ENCODE measurements around the gene ST3GAL2.

ST3GAL2 gene

GRCh38 chr16:70375636-70376611, 63.0 kb downstream of the ST3GAL2 start:
- Histone ChIP-seq H3K4me1 (ENCODE audit: insufficient read depth, poor library complexity, severe bottlenecking) (no peaks in the 10 kb centered on the region), H3K4me3 (ENCODE audit: severe bottlenecking) (no peak overlapping the region), H3K36me3 (ENCODE audit: low read depth) (peaks cover 60% of the 10 kb centered on the region), H3K27ac (ENCODE audit: poor library complexity, severe bottlenecking) (no peak overlapping the region), H3K27me3 (ENCODE audit: insufficient read depth, poor library complexity, severe bottlenecking) (no peaks in the 10 kb centered on the region), H3K9me3 (ENCODE audit: severe bottlenecking) (no peaks in the 10 kb centered on the region)
- no peak for TF ChIP-seq CTCF (IDR thresholded peaks at IDR 0.05; ENCODE audit: poor library complexity, severe bottlenecking)
- ATAC-seq (ENCODE audit: low read depth) (no peak), DNase-seq (ENCODE audit: low spot score) (no peak)

- H3K4me1 ChIP-seq (ENCODE audit: insufficient read depth, poor library complexity, severe bottlenecking), result no peaks in the 10 kb centered on the region
- ATAC-seq (ENCODE audit: low read depth) (no peak), DNase-seq (ENCODE audit: low spot score) (no peak)
- peaks cover 72% of the 10 kb centered on the region for H3K36me3 ChIP-seq (ENCODE audit: low read depth)
- no peaks in the 10 kb centered on the region for H3K27me3 ChIP-seq (ENCODE audit: insufficient read depth, poor library complexity, severe bottlenecking)
- TF ChIP-seq CTCF (IDR thresholded peaks at IDR 0.05; ENCODE audit: poor library complexity, severe bottlenecking), result no peak
- no peak overlapping the region for H3K4me3 ChIP-seq (ENCODE audit: severe bottlenecking)
- H3K27ac ChIP-seq (ENCODE audit: poor library complexity, severe bottlenecking), result no peak overlapping the region
- no peaks in the 10 kb centered on the region for H3K9me3 ChIP-seq (ENCODE audit: severe bottlenecking)
Measured at GRCh38 chr16:70374213-70374612, 64.7 kb downstream of the ST3GAL2 start.

GRCh38 chr16:70372921-70373728, 65.8 kb downstream of the ST3GAL2 start:
- peaks cover 75% of the 10 kb centered on the region for H3K36me3 ChIP-seq (ENCODE audit: low read depth)
- no peak for ATAC-seq (ENCODE audit: low read depth)

GRCh38 chr16:70370924-70371323, 68.0 kb downstream of the ST3GAL2 start:
- TF ChIP-seq CTCF (IDR thresholded peaks at IDR 0.05; ENCODE audit: poor library complexity, severe bottlenecking), result no peak
- H3K9me3 ChIP-seq (ENCODE audit: severe bottlenecking), result no peaks in the 10 kb centered on the region
- H3K4me3 ChIP-seq (ENCODE audit: severe bottlenecking), result no peak overlapping the region
- ATAC-seq (ENCODE audit: low read depth), result no peak
- no peak overlapping the region for H3K27ac ChIP-seq (ENCODE audit: poor library complexity, severe bottlenecking)
- H3K36me3 ChIP-seq (ENCODE audit: low read depth), result peaks cover 81% of the 10 kb centered on the region
- DNase-seq (ENCODE audit: low spot score), result no peak
- H3K27me3 ChIP-seq (ENCODE audit: insufficient read depth, poor library complexity, severe bottlenecking), result no peaks in the 10 kb centered on the region
- H3K4me1 ChIP-seq (ENCODE audit: insufficient read depth, poor library complexity, severe bottlenecking), result no peaks in the 10 kb centered on the region

More at GRCh38 chr16:70372921-70373728, 65.8 kb downstream of the ST3GAL2 start:
- no peaks in the 10 kb centered on the region for H3K9me3 ChIP-seq (ENCODE audit: severe bottlenecking)
- no peaks in the 10 kb centered on the region for H3K27me3 ChIP-seq (ENCODE audit: insufficient read depth, poor library complexity, severe bottlenecking)
- H3K27ac ChIP-seq (ENCODE audit: poor library complexity, severe bottlenecking), result no peak overlapping the region
- no peak for TF ChIP-seq CTCF (IDR thresholded peaks at IDR 0.05; ENCODE audit: poor library complexity, severe bottlenecking)
- DNase-seq (ENCODE audit: low spot score), result no peak
- H3K4me1 ChIP-seq (ENCODE audit: insufficient read depth, poor library complexity, severe bottlenecking), result no peaks in the 10 kb centered on the region
- H3K4me3 ChIP-seq (ENCODE audit: severe bottlenecking), result no peak overlapping the region
